Measurements from ENCODE around the gene HS6ST1. TPM values are rescaled to one million over a fixed set of nuclear protein-coding genes. Genes with fewer than 3 reads are reported as not detected.
A peak's percentile ranks its signal among the peaks of the same experiment; 100 is the strongest.

Gene HS6ST1
- polyA plus RNA-seq, 1 experiment, result 22.4 TPM

GRCh38 chr2:128276878-128277675, 41.6 kb downstream of the HS6ST1 start:
- DNase-seq (ENCODE audit: low read depth, low spot score), result no peak
- CTCF ChIA-PET, result no interaction called here

GRCh38 chr2:128275498-128276045, 43.1 kb downstream of the HS6ST1 start:
- no peak for DNase-seq (ENCODE audit: low read depth, low spot score)
- no peaks in the 10 kb centered on the region for H3K27me3 ChIP-seq (ENCODE audit: control insufficient read depth, insufficient read depth, low read length)
- peaks cover 18% of the 10 kb centered on the region for H3K9me3 ChIP-seq (ENCODE audit: control insufficient read depth, insufficient read depth, low read length)
- H3K4me3 ChIP-seq (ENCODE audit: low read depth, low read length), result no peak overlapping the region
- H3K27ac ChIP-seq (ENCODE audit: low read depth, low read length), result no peak overlapping the region
- no peak for TF ChIP-seq CTCF (IDR thresholded peaks at IDR 0.05; ENCODE audit: low read depth, low read length)
- POLR2A ChIA-PET, result no interaction called here
- CTCF ChIA-PET, result no interaction called here

More at GRCh38 chr2:128276878-128277675, 41.6 kb downstream of the HS6ST1 start:
- H3K27me3 ChIP-seq (ENCODE audit: control insufficient read depth, insufficient read depth, low read length), result no peaks in the 10 kb centered on the region
- H3K27ac ChIP-seq (ENCODE audit: low read depth, low read length), result peak overlapping the region; percentile 11
- POLR2A ChIA-PET, result no interaction called here
- H3K9me3 ChIP-seq (ENCODE audit: control insufficient read depth, insufficient read depth, low read length), result peaks cover 18% of the 10 kb centered on the region
- no peak for TF ChIP-seq CTCF (IDR thresholded peaks at IDR 0.05; ENCODE audit: low read depth, low read length)
- no peak overlapping the region for H3K4me3 ChIP-seq (ENCODE audit: low read depth, low read length)

GRCh38 chr2:128274218-128274617, 44.5 kb downstream of the HS6ST1 start:
- H3K27ac ChIP-seq (ENCODE audit: low read depth, low read length), result no peak overlapping the region
- H3K9me3 ChIP-seq (ENCODE audit: control insufficient read depth, insufficient read depth, low read length), result peaks cover 18% of the 10 kb centered on the region
- no peak for DNase-seq (ENCODE audit: low read depth, low spot score)
- ChIA-PET POLR2A (no interaction called here), CTCF (no interaction called here)
- no peak for TF ChIP-seq CTCF (IDR thresholded peaks at IDR 0.05; ENCODE audit: low read depth, low read length)
- no peaks in the 10 kb centered on the region for H3K27me3 ChIP-seq (ENCODE audit: control insufficient read depth, insufficient read depth, low read length)
- no peak overlapping the region for H3K4me3 ChIP-seq (ENCODE audit: low read depth, low read length)

GRCh38 chr2:128273469-128274081, 45.1 kb downstream of the HS6ST1 start:
- peaks cover 18% of the 10 kb centered on the region for H3K9me3 ChIP-seq (ENCODE audit: control insufficient read depth, insufficient read depth, low read length)
- no peak for DNase-seq (ENCODE audit: low read depth, low spot score)
- POLR2A ChIA-PET, result no interaction called here
- CTCF ChIA-PET, result no interaction called here
- no peak overlapping the region for H3K27ac ChIP-seq (ENCODE audit: low read depth, low read length)
- H3K4me3 ChIP-seq (ENCODE audit: low read depth, low read length), result no peak overlapping the region
- no peaks in the 10 kb centered on the region for H3K27me3 ChIP-seq (ENCODE audit: control insufficient read depth, insufficient read depth, low read length)
- TF ChIP-seq CTCF (IDR thresholded peaks at IDR 0.05; ENCODE audit: low read depth, low read length), result no peak
